Activated CD8-positive, alpha-beta memory T cell treated with anti-CD3 and anti-CD28 coated beads, Interleukin-2, amount 50 U/mL, for 48 hours (primary cell): Measurements from ENCODE around the gene ABCC3.

Experiments used
- DNase-seq: peaks from one replicate; pipeline ENCODE4 v3.0.0-alpha.2; 2020

Gene ABCC3

DNA sequence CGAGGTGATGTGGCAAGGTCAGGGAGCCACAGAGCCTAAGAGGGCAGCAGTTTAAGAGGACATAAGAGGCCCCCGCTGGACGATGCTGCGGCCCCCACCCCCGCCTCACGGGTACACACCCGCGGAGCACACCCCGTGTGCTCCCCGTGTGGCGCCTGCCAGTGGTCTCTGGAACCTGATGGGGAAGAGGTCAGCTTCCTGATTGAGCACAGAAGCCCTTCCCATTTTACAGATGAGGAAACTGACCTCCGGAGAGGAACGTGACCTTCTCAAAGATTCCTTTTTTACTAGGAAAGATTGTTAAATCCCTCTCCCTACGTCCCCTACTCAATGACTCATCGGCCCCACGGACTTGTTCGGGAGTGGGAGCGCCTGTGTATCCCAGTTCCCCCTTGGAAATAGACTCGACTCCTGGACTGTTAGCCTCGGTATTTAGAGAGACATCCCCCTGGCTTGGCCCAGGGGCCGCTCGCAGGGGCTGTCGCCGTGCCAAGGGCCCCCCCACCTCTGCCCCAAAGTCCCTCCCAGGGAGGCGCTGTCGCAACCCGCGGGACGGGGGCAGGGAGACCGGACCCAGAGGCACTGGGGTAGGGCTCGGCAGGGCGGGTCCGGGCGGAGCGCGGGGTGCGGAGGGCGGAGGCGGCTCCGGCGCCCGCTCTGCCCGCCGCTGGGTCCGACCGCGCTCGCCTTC is at the start of gene ABCC3:
ABCC3 (plus strand) TSS at position 658 of the 691 bp plus-strand sequence. CDS start 56 bp downstream, outside the sequence.
- DNase-seq: no peak

GRCh38 chr17:50585346-50585745 is 49.3 kb upstream of the ABCC3 start:
- DNase-seq: no peak

GRCh38 chr17:50585891-50586290 is 48.8 kb upstream of the ABCC3 start:
- DNase-seq: no peak

- DNase-seq: no peak
Observed at GRCh38 chr17:50586421-50587247, 48.0 kb upstream of the ABCC3 start.

DNA sequence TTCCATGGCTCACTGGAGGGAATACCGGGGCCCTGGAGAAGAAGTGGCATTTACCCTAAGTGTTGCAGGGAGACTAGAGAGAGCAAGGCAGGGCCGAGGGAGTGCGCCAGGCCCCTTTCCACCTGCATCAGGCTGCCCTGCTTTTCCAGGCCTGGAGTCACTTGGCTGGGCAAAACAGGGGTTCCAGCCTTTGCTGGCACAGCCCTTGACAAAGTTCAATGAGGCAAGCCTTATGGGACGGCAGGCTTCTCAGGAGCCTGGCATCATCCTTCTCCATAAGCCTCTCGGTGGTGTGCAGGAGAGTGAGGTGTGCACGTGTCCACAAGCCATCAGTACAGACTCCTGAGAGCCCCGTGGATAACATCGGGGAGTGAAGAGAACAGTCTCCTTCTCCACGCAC is 47.1 kb upstream of the ABCC3 start:
- DNase-seq: no peak

DNA sequence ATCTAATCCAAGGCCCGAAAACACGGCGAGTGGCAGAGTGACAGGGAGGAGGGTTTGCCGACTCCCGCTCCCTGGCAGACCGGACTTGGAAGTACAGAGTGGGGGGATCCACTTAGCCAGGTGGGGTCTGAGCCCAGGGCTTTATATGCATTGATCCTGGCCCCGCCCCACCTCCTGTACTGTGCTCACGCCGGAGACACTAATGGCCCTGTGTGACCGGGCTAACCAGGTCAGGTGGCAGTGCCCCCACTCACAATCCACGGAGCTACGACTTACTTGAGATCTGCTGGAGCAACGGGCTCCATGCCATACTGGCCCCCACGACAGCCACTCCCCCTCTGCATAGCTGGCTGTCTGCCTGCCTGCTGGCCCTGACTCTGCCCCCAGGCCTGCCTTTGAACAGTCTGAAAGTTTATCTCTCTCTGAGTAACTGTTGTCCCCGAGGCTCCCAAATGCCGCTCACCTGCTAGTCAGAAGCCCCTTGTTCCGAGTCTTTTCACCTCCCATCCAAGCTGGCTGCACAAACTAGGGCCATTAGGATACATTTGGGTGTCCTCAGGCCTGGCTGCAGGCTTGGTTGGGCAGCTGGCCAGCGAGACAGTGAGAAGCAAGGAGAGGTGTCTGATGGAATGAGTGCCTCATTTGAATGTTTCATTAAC is 46.2 kb upstream of the ABCC3 start:
- no peak for DNase-seq

GRCh38 chr17:50589095-50589705 is 45.5 kb upstream of the ABCC3 start:
- no peak for DNase-seq

GRCh38 chr17:50590946-50591737 is 43.5 kb upstream of the ABCC3 start:
- DNase-seq: no peak

DNA sequence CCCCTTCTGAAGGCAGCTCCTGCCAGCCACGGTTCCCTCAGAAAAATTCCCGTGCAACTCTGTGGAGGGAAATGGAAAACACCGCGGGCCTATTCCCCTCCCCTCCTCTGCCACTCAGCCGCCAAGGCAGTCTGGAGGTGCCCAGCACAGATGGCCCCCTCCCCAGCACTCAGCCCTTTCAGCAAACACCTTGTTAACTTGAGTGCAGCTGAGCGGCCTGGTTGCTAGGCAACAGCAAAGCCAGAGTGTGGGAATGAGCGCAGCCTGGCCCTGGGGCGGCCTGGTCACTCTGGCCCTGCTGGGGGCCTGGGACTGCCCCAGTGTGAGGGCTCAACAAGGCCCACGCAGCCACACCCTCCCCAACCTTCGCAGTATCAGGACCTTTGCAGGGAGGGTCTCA is 41.4 kb upstream of the ABCC3 start:
- no peak for DNase-seq

GRCh38 chr17:50594128-50594823 is 40.4 kb upstream of the ABCC3 start:
- DNase-seq: no peak

DNA sequence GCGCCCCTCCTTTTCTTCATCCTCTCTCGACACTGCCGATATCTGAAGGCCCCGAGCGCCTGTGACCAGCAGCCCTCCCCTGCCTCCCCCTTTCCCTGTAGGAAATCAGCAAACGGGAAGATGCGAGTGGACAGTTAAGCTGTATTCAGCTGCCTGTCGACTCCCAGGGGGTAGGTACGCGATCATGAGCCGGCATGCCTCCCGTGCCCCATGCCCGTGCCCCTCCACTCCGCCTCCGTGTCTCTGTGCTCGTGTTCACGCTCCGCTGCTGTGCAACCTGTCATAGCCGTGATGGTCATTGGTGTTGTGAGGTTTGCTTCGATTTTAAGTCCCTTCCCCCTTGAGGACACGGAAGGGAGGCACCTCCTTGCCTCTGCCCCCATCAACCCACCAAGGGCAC is 39.8 kb upstream of the ABCC3 start:
- DNase-seq: no peak

DNA sequence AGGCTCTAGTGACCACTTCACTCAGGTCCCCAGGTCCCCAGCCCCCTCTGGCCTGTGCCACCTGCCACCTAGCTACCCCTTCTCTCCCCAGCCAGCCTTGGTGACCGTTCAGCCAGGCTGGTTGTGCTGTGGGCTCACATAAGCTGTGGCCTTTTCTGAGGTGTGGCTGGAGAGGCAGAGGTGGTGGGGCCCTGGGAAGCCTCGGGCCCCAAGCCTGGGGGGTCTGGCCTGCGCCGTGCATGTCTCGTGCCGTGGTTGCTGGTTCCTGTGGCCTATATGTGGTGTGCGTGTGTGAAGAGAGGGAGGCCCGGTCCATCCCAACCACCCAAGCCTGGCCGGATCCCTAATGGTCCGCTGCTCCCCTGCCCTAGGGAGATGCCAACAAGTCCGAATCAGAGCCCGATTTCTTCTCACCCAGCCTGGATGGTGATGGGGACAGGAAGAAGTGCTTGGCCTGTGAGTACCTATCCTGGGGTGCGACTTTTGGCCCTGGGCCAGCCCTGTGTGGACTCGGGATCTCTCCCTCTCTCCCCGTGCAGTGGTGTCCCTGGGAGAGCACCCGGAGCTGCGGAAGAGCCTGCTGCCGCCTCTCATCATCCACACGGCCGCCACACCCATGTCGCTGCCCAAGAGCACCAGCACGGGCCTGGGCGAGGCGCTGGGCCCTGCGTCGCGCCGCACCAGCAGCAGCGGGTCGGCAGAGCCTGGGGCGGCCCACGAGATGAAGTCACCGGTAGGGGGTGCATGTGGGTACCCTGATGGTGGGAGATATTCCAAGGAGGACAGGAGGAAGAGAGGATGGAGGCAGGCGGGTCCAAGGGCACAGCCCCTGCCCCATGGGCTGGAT is 38.3 kb upstream of the ABCC3 start:
- no peak for DNase-seq

- no peak for DNase-seq
Observed at GRCh38 chr17:50598487-50598886, 36.2 kb upstream of the ABCC3 start.

- no peak for DNase-seq
Observed at GRCh38 chr17:50599606-50600005, 35.1 kb upstream of the ABCC3 start.

GRCh38 chr17:50601823-50602375 is 32.8 kb upstream of the ABCC3 start:
- DNase-seq: no peak

- DNase-seq: no peak
Observed at GRCh38 chr17:50602836-50603235, 31.8 kb upstream of the ABCC3 start.

DNA sequence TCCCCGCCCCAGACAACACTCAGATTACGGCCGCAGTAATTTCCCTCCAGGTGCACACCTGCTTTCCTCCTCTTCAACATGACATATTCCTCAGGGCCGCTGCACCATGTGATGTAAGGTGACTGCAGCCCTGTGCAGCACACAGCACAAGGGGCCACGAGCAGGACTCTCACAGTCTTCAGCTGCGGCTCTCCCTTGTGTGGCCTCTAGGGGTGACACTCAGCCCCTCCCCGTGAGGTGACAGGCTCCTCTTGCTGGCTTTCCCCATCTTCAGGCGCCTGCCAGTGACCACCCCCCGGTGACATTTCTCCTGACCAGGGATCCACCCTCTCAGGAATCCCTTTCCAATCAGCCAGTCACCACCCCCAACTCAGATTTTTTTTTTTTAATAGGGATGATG is 31.3 kb upstream of the ABCC3 start:
- no peak for DNase-seq

DNA sequence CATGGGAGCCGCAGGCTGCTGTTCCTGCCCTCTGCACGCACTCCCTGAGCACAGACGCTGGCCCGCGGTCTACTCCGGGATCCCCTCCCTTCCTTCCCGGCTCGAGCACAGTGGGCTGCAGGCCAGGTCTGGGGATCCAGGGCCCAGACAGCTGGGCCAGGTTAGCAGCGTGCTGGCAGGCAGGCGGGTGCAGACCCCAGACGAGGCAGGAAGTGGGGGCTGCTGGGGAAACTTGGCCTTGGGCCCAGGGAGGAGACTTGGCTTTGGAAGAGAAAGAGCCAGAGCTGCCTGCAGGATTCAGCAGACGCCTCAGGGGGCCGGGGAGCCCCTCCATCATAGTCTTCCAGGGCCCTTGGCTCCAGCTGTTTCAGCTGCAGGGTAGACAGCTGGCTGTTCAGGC is 30.2 kb upstream of the ABCC3 start:
- no peak for DNase-seq

GRCh38 chr17:50605429-50605828 is 29.3 kb upstream of the ABCC3 start:
- no peak for DNase-seq

DNA sequence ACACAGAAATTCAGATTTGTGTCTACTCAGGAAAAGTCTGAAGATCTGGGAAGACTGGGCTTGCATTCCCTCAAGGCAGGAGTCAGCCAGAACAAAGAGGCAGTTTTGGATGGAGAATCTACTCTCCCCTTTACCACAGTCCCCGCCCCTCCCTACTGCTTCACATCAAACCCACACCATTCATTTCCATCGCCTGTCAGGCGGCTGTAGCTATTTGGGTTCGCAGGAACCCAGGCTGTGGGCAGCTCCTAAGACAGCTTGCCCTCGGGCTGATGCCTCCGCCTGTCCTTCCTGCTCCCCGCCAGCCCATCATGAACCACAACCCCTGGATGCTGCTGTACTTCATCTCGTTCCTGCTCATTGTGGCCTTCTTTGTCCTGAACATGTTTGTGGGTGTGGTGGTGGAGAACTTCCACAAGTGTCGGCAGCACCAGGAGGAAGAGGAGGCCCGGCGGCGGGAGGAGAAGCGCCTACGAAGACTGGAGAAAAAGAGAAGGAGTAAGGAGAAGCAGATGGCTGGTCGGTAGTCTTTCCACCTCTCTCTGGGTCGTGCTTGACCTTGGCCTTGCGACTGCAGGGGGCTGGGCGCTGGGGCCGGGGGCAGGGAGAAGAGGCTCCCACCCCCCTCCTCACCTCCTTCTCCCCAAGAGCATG is 27.0 kb upstream of the ABCC3 start:
- no peak for DNase-seq
